ENCODE measurements around the gene KIAA2012. TPM values are rescaled to one million over a fixed set of nuclear protein-coding genes. Genes with fewer than 3 reads are reported as not detected.

KIAA2012 gene
- total RNA-seq, 2 donors from 2014 or later: not detected

- no peaks in the 10 kb centered on the region for H3K9me3 ChIP-seq (ENCODE audit: control insufficient read depth, low read length, poor library complexity, severe bottlenecking)
- Mint-ChIP-seq H3K27ac (no peak overlapping the region), H3K4me1 (peaks cover 2% of the 10 kb centered on the region), H3K27me3 (peaks cover 42% of the 10 kb centered on the region), H3K36me3 (ENCODE audit: low read depth) (no peaks in the 10 kb centered on the region), H3K4me3 (no peak overlapping the region)
- DNase-seq: no peak
- ATAC-seq: no peak
These were observed 85.7 kb downstream of the KIAA2012 start for GRCh38 chr2:202158796-202159195.

- no peak for ATAC-seq
- H3K27ac Mint-ChIP-seq: no peak overlapping the region
These were observed 88.2 kb downstream of the KIAA2012 start for GRCh38 chr2:202161151-202161835.

GRCh38 chr2:202164411-202164810, 91.4 kb downstream of the KIAA2012 start:
- H3K9me3 ChIP-seq (ENCODE audit: control insufficient read depth, low read length, poor library complexity, severe bottlenecking): no peaks in the 10 kb centered on the region
- Mint-ChIP-seq H3K4me1 (peaks cover 2% of the 10 kb centered on the region), H3K27ac (no peak overlapping the region), H3K27me3 (no peaks in the 10 kb centered on the region), H3K4me3 (no peak overlapping the region), H3K36me3 (ENCODE audit: low read depth) (no peaks in the 10 kb centered on the region)
- ATAC-seq: no peak
- no peak for DNase-seq

More at GRCh38 chr2:202161151-202161835, 88.2 kb downstream of the KIAA2012 start:
- Mint-ChIP-seq H3K36me3 (ENCODE audit: low read depth) (no peaks in the 10 kb centered on the region), H3K4me3 (no peak overlapping the region), H3K27me3 (peaks cover 17% of the 10 kb centered on the region), H3K4me1 (peaks cover 2% of the 10 kb centered on the region)
- no peak for DNase-seq
- no peaks in the 10 kb centered on the region for H3K9me3 ChIP-seq (ENCODE audit: control insufficient read depth, low read length, poor library complexity, severe bottlenecking)

GRCh38 chr2:202165208-202165607, 92.2 kb downstream of the KIAA2012 start:
- no peak for ATAC-seq
- Mint-ChIP-seq H3K27me3 (no peaks in the 10 kb centered on the region), H3K4me3 (no peak overlapping the region), H3K27ac (no peak overlapping the region), H3K36me3 (ENCODE audit: low read depth) (no peaks in the 10 kb centered on the region), H3K4me1 (peaks cover 2% of the 10 kb centered on the region)
- H3K9me3 ChIP-seq (ENCODE audit: control insufficient read depth, low read length, poor library complexity, severe bottlenecking): no peaks in the 10 kb centered on the region
- no peak for DNase-seq

- no peaks in the 10 kb centered on the region for H3K9me3 ChIP-seq (ENCODE audit: control insufficient read depth, low read length, poor library complexity, severe bottlenecking)
- no peak for ATAC-seq
- H3K27me3 Mint-ChIP-seq: peaks cover 3% of the 10 kb centered on the region
- H3K36me3 Mint-ChIP-seq (ENCODE audit: low read depth): peaks cover 1% of the 10 kb centered on the region
- peaks cover 4% of the 10 kb centered on the region for H3K4me1 Mint-ChIP-seq
- H3K4me3 Mint-ChIP-seq: no peak overlapping the region
- H3K27ac Mint-ChIP-seq: no peak overlapping the region
- DNase-seq: no peak
These were observed 92.9 kb downstream of the KIAA2012 start for GRCh38 chr2:202165945-202166344.

- H3K36me3 Mint-ChIP-seq (ENCODE audit: low read depth): peaks cover 2% of the 10 kb centered on the region
- H3K27ac Mint-ChIP-seq: no peak overlapping the region
- no peak for ATAC-seq
- H3K9me3 ChIP-seq (ENCODE audit: control insufficient read depth, low read length, poor library complexity, severe bottlenecking): no peaks in the 10 kb centered on the region
- peaks cover 5% of the 10 kb centered on the region for H3K4me1 Mint-ChIP-seq
- H3K27me3 Mint-ChIP-seq: peaks cover 7% of the 10 kb centered on the region
- H3K4me3 Mint-ChIP-seq: no peak overlapping the region
- DNase-seq: no peak
These were observed 96.1 kb downstream of the KIAA2012 start for GRCh38 chr2:202169131-202169530.

GRCh38 chr2:202169832-202170424, 96.9 kb downstream of the KIAA2012 start:
- H3K4me1 Mint-ChIP-seq: peaks cover 5% of the 10 kb centered on the region
- no peak for ATAC-seq
- H3K4me3 Mint-ChIP-seq: no peak overlapping the region
- no peak overlapping the region for H3K27ac Mint-ChIP-seq
- no peaks in the 10 kb centered on the region for H3K9me3 ChIP-seq (ENCODE audit: control insufficient read depth, low read length, poor library complexity, severe bottlenecking)
- DNase-seq: no peak
- H3K36me3 Mint-ChIP-seq (ENCODE audit: low read depth): peaks cover 2% of the 10 kb centered on the region
- peaks cover 7% of the 10 kb centered on the region for H3K27me3 Mint-ChIP-seq

- ATAC-seq: no peak
- Mint-ChIP-seq H3K4me3 (peak overlapping the region; percentile 65), H3K4me1 (peaks cover 5% of the 10 kb centered on the region), H3K36me3 (ENCODE audit: low read depth) (peaks cover 2% of the 10 kb centered on the region), H3K27ac (no peak overlapping the region), H3K27me3 (peaks cover 7% of the 10 kb centered on the region)
- H3K9me3 ChIP-seq (ENCODE audit: control insufficient read depth, low read length, poor library complexity, severe bottlenecking): no peaks in the 10 kb centered on the region
- DNase-seq: no peak
These were observed 98.3 kb downstream of the KIAA2012 start for GRCh38 chr2:202171241-202171825.

GRCh38 chr2:202172439-202173211, 99.6 kb downstream of the KIAA2012 start:
- peak; percentile 94 for ATAC-seq

GRCh38 chr2:202178346-202178958, 105.4 kb downstream of the KIAA2012 start:
- peaks cover 4% of the 10 kb centered on the region for H3K4me1 Mint-ChIP-seq
- peaks cover 9% of the 10 kb centered on the region for H3K27me3 Mint-ChIP-seq
- H3K27ac Mint-ChIP-seq: no peak overlapping the region
- ATAC-seq (peak; percentile 76), DNase-seq (peak in 1 of 3 donors; percentile 37)
- H3K4me3 Mint-ChIP-seq: no peak overlapping the region
- H3K9me3 ChIP-seq (ENCODE audit: control insufficient read depth, low read length, poor library complexity, severe bottlenecking): no peaks in the 10 kb centered on the region
- H3K36me3 Mint-ChIP-seq (ENCODE audit: low read depth): no peaks in the 10 kb centered on the region

More at GRCh38 chr2:202172439-202173211, 99.6 kb downstream of the KIAA2012 start:
- H3K4me1 Mint-ChIP-seq: peaks cover 5% of the 10 kb centered on the region
- H3K27ac Mint-ChIP-seq: peak overlapping the region; percentile 88
- H3K27me3 Mint-ChIP-seq: peaks cover 7% of the 10 kb centered on the region
- H3K36me3 Mint-ChIP-seq (ENCODE audit: low read depth): peaks cover 2% of the 10 kb centered on the region
- H3K4me3 Mint-ChIP-seq: peak overlapping the region; percentile 69
- H3K9me3 ChIP-seq (ENCODE audit: control insufficient read depth, low read length, poor library complexity, severe bottlenecking): no peaks in the 10 kb centered on the region
- DNase-seq: no peak

GRCh38 chr2:202184557-202184956, 111.5 kb downstream of the KIAA2012 start:
- H3K4me3 Mint-ChIP-seq: no peak overlapping the region
- ATAC-seq (no peak), DNase-seq (no peak)
- H3K27me3 Mint-ChIP-seq: peaks cover 24% of the 10 kb centered on the region
- no peak overlapping the region for H3K27ac Mint-ChIP-seq
- H3K36me3 Mint-ChIP-seq (ENCODE audit: low read depth): no peaks in the 10 kb centered on the region
- H3K4me1 Mint-ChIP-seq: no peaks in the 10 kb centered on the region
- no peaks in the 10 kb centered on the region for H3K9me3 ChIP-seq (ENCODE audit: control insufficient read depth, low read length, poor library complexity, severe bottlenecking)

GRCh38 chr2:202185156-202185555, 112.1 kb downstream of the KIAA2012 start:
- Mint-ChIP-seq H3K4me1 (no peaks in the 10 kb centered on the region), H3K36me3 (ENCODE audit: low read depth) (no peaks in the 10 kb centered on the region), H3K4me3 (no peak overlapping the region), H3K27me3 (peaks cover 24% of the 10 kb centered on the region), H3K27ac (no peak overlapping the region)
- no peaks in the 10 kb centered on the region for H3K9me3 ChIP-seq (ENCODE audit: control insufficient read depth, low read length, poor library complexity, severe bottlenecking)
- ATAC-seq (no peak), DNase-seq (no peak)

Data from T-helper 17 cell (primary cell).